Activated B cell treated with CpG ODN at 0.5 μM for 24 hours (primary cell): ENCODE measurements around the gene GPNMB. TPM values are rescaled to one million over a fixed set of nuclear protein-coding genes. Genes with fewer than 3 reads are reported as not detected.
"Not testable (repeated sequence)": the region's sequence is repeated elsewhere in the genome, so short reads cannot be mapped to it uniquely, and the experiment has no call there.

ENCODE experiments used
- ATAC-seq: fragments of 200-7000 bp; cut with Tn5 transposase; one replicate; pipeline ENCODE4 v1.10.0; 2021; ENCODE audit warnings: low read depth, mild to moderate bottlenecking, moderate library complexity
- CTCF ChIA-PET: fragments of 350-600 bp; sonication (Branson Sonifier 250); formaldehyde crosslinking; loops from one replicate; lab custom pipeline; 2021; ENCODE audit warnings: antibody characterized with exemption; lab: Charles Lee
- POLR2A ChIA-PET: fragments of 350-600 bp; sonication (Branson Sonifier 250); formaldehyde crosslinking; loops from one replicate; lab custom pipeline; 2021; ENCODE audit warnings: antibody characterized with exemption; lab: Charles Lee
- DNase-seq: peaks from one replicate; pipeline ENCODE4 v3.0.0; 2022
- H3K27ac Mint-ChIP-seq: one replicate; pipeline ENCODE4 v1.8.0; 2020; ENCODE audit warnings: mixed read lengths
- H3K27me3 Mint-ChIP-seq: one replicate; pipeline ENCODE4 v1.8.0; 2021; ENCODE audit warnings: mixed read lengths
- H3K36me3 Mint-ChIP-seq: one replicate; pipeline ENCODE4 v1.8.0; 2021; ENCODE audit warnings: low read depth, mixed read lengths
- H3K4me1 Mint-ChIP-seq: one replicate; pipeline ENCODE4 v1.8.0; 2021; ENCODE audit warnings: mixed read lengths
- H3K4me3 Mint-ChIP-seq: one replicate; pipeline ENCODE4 v1.8.0; 2020; ENCODE audit warnings: mild to moderate bottlenecking, mixed read lengths
- H3K9me3 Mint-ChIP-seq: one replicate; pipeline ENCODE4 v1.8.0; 2020; ENCODE audit warnings: mixed read lengths
- intact Hi-C: fragments of 100-400 bp; cut with micrococcal nuclease; formaldehyde crosslinking; loops from one replicate; pipeline ENCODE4 v1.15.1; 2024
- total RNA-seq: library from RNA; stranded (reverse); gene quantifications from 2 replicates; pipeline ENCODE4 v1.2.3, GENCODE V29; 2022
- TF ChIP-seq, protein P1 (sequence below): fragments of 200-600 bp; IDR thresholded peaks from one replicate; pipeline ENCODE4 v1.8.0; 2022; ENCODE audit warnings: antibody characterized with exemption, mild to moderate bottlenecking

The GPNMB gene
- total RNA-seq, 1 donor from 2014 or later: 1.1 TPM

DNA sequence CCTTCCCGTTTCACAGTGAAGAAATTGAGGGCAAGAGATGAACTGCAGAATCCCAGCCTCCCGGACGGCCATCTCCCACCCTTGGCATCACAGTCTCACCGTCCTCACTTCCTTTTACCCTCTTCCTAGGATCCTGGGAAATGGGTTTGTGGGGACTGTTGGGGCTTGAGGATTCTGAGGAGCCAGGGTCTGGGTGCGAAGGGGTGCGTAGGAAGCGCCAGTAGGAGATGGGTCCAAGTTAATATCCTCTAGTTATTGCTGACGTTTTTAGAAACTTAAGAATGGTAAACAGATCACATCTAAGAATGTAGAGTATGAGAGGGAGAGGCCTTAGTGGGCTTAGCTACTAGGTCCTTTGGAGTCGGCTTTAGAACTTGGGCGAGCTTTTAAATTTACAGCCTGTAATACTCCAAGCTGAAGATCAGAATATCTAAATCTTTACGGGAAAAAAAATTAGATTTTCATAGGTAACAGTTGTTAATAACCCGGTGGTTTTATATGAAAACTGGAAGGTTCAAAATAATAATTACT lies 53.3 kb downstream of the GPNMB start:
- DNase-seq: no peak
- H3K27ac Mint-ChIP-seq: peak overlapping the region; percentile 95
- intact Hi-C loops: loop anchor here (1.0 to 10.0 kb wide), 10 partner anchors 27 to 1873 kb away; partner anchors contain the start of genes CCDC126, CYCS, KLHL7 and TOMM7
- peaks cover 46% of the 10 kb centered on the region for H3K4me1 Mint-ChIP-seq
- CTCF ChIA-PET: interaction anchor here (0.9 kb wide), 1 partner anchor 27 kb away, joined by 3 read pairs; no protein-coding TSS in a partner anchor
- peaks cover 4% of the 10 kb centered on the region for H3K27me3 Mint-ChIP-seq
- no peaks in the 10 kb centered on the region for H3K9me3 Mint-ChIP-seq
- ATAC-seq: no peak
- H3K4me3 Mint-ChIP-seq: peak overlapping the region; percentile 89
- POLR2A ChIA-PET: interaction anchor here (1.2 to 2.0 kb wide), 3 partner anchors 46 to 194 kb away, joined by 4 to 5 read pairs (median 5); no protein-coding TSS in a partner anchor
- TF ChIP-seq, protein P1, sequence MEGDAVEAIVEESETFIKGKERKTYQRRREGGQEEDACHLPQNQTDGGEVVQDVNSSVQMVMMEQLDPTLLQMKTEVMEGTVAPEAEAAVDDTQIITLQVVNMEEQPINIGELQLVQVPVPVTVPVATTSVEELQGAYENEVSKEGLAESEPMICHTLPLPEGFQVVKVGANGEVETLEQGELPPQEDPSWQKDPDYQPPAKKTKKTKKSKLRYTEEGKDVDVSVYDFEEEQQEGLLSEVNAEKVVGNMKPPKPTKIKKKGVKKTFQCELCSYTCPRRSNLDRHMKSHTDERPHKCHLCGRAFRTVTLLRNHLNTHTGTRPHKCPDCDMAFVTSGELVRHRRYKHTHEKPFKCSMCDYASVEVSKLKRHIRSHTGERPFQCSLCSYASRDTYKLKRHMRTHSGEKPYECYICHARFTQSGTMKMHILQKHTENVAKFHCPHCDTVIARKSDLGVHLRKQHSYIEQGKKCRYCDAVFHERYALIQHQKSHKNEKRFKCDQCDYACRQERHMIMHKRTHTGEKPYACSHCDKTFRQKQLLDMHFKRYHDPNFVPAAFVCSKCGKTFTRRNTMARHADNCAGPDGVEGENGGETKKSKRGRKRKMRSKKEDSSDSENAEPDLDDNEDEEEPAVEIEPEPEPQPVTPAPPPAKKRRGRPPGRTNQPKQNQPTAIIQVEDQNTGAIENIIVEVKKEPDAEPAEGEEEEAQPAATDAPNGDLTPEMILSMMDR: no peak
- peaks cover 35% of the 10 kb centered on the region for H3K36me3 Mint-ChIP-seq

DNA sequence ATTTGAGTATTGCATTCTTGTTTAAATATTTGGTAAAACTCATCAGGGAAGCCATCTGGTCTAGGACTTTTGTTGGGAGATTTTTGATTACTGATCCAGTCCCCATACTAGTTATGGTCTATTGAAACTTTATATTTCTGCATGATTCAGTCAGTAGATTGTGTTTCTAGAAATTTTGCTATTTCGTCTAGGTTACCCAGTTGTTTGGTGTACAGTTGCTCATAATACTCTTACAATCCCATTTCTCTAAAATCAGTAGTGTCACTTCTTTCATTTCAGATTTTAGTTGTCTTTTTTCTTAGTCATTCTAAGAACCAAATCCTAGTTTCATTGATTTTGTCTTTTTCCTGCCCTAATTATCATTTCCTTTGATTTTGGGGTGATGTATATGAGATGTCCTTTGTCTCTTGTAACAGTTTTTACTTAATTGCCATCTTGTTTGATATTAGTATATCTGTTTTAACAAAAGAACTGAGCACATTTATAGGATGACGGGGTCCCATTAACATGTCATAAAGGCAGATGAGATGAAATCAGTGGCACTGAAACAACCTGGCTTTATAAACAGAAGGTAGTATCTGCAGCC lies 60.5 kb downstream of the GPNMB start:
- ATAC-seq (no peak), DNase-seq (no peak)
- ChIA-PET POLR2A (no interaction called here), CTCF (no interaction called here)
- no peak overlapping the region for H3K4me3 Mint-ChIP-seq
- TF ChIP-seq, protein P1: no peak
- intact Hi-C loops: no loop called here
- peaks cover 40% of the 10 kb centered on the region for H3K4me1 Mint-ChIP-seq
- H3K27me3 Mint-ChIP-seq: no peaks in the 10 kb centered on the region
- H3K27ac Mint-ChIP-seq: peak overlapping the region; percentile 18
- peaks cover 87% of the 10 kb centered on the region for H3K36me3 Mint-ChIP-seq
- no peaks in the 10 kb centered on the region for H3K9me3 Mint-ChIP-seq

DNA sequence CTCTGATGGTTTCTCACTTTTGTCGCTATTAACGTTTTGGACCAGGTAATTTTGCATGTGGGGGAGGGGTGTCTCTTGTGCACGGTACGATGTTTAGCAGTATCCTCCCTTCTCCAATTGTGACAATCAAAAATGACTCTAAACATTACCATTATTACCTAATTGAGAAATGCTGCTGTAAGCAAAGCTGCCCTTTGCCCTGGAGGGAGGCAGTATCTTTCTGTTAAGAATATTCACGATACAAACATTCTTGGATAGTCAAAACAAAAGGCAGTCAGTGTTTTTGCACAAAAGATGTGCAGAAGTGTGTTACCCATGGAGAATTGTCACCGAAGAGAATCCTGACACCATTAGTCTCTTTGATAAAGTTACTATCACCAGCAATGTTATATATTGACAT lies 62.2 kb downstream of the GPNMB start:
- ChIA-PET POLR2A (no interaction called here), CTCF (no interaction called here)
- peaks cover 29% of the 10 kb centered on the region for H3K4me1 Mint-ChIP-seq
- intact Hi-C loops: no loop called here
- ATAC-seq (no peak), DNase-seq (no peak)
- TF ChIP-seq, protein P1: no peak
- no peak overlapping the region for H3K4me3 Mint-ChIP-seq
- H3K9me3 Mint-ChIP-seq: no peaks in the 10 kb centered on the region
- H3K27me3 Mint-ChIP-seq: no peaks in the 10 kb centered on the region
- H3K36me3 Mint-ChIP-seq: peaks cover 80% of the 10 kb centered on the region
- H3K27ac Mint-ChIP-seq: no peak overlapping the region

DNA sequence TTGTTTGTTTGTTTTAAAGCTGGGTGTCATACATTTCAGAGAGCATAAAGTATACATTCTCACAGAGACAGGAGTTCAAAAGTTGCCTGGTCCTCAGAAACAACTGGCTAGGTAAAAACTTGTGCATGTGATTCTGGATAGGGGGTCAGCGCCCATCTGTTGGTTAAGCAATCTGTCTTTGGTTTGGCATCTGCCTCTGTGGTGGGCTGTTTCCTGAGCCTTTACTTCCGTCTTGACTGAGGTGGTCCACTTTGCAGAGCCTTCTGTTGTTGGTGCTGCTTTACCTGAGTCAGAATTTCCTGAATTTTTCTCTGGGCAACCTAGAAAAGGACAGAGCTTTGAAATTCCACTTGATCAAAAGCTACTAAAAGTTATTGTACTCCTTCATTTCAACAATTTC lies 65.6 kb downstream of the GPNMB start:
- DNase-seq, H3K27ac Mint-ChIP-seq, POLR2A ChIA-PET, H3K9me3 Mint-ChIP-seq, ATAC-seq, CTCF ChIA-PET, H3K4me1 Mint-ChIP-seq, H3K4me3 Mint-ChIP-seq, H3K27me3 Mint-ChIP-seq, intact Hi-C loops: not testable (repeated sequence)
- peaks cover 56% of the 10 kb centered on the region for H3K36me3 Mint-ChIP-seq

DNA sequence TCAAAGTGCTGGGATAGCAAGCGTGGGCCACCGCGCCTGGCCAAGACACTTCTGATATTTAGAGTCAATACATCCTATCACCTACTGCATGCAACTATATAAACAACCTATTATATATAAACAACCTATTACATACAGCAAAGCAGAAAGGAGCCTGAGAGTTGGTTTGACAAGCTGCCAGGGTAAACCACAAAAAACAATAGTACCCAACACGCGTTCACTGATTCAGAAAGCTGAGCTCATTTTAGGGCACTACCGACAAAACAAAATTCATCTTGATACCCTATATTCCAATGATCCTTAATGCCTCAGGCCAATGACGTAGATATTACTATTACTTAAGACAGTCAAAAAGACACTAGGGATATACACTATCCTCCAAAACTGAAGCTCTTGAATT lies 68.8 kb downstream of the GPNMB start:
- Mint-ChIP-seq H3K4me3 (no peak overlapping the region), H3K4me1 (no peaks in the 10 kb centered on the region), H3K36me3 (peaks cover 25% of the 10 kb centered on the region), H3K27me3 (no peaks in the 10 kb centered on the region), H3K9me3 (no peaks in the 10 kb centered on the region), H3K27ac (no peak overlapping the region)
- TF ChIP-seq, protein P1: no peak
- ChIA-PET POLR2A (no interaction called here), CTCF (no interaction called here)
- ATAC-seq (no peak), DNase-seq (no peak)
- intact Hi-C loops: no loop called here

Other genes with a start within 250 kb of the GPNMB start
- gene HYCC1, start 232.6 kb upstream of the GPNMB start, total RNA-seq: 39.9 and 41.9 TPM in 2 replicates
- 12.2 and 13.4 TPM in 2 replicates for gene KLHL7, start 141.0 kb upstream of the GPNMB start, total RNA-seq
- 39.2 and 50.6 TPM in 2 replicates for gene NUP42, start 64.7 kb upstream of the GPNMB start, total RNA-seq
- 42.0 and 42.6 TPM in 2 replicates for gene MALSU1, start 52.6 kb downstream of the GPNMB start, total RNA-seq
- gene IGF2BP3, start 223.7 kb downstream of the GPNMB start, total RNA-seq: 7.4 and 10.3 TPM in 2 replicates